Measurements from ENCODE around the gene OR1S2. TPM values are rescaled to one million over a fixed set of nuclear protein-coding genes. Genes with fewer than 3 reads are reported as not detected.
"Not testable (repeated sequence)": the region's sequence is repeated elsewhere in the genome, so short reads cannot be mapped to it uniquely, and the experiment has no call there.

Gene OR1S2
- not detected for total RNA-seq

- Mint-ChIP-seq H3K4me1 (ENCODE audit: low read depth) (no peaks in the 10 kb centered on the region), H3K9me3 (ENCODE audit: insufficient read depth) (no peaks in the 10 kb centered on the region), H3K4me3 (no peak within 1 kb of the TSS), H3K36me3 (ENCODE audit: low read depth) (no peaks in the 10 kb centered on the region), H3K27me3 (ENCODE audit: low read depth) (no peaks in the 10 kb centered on the region), H3K27ac (no peak within 1 kb of the TSS)
- POLR2A ChIA-PET, result no interaction called here
- no peak for ATAC-seq
- CTCF ChIA-PET, result no interaction called here
- no peak for DNase-seq
Measured at GRCh38 chr11:58204042-58204441, at the start of gene OR1S2. OR1S2 (minus strand) TSS chr11:58204142; CDS start chr11:58204142, 0 bp downstream.

GRCh38 chr11:58243954-58244353, 40.0 kb upstream of the OR1S2 start:
- H3K36me3 Mint-ChIP-seq (ENCODE audit: low read depth), result no peaks in the 10 kb centered on the region
- no peak for DNase-seq
- H3K9me3 Mint-ChIP-seq (ENCODE audit: insufficient read depth), result peaks cover 7% of the 10 kb centered on the region
- ChIA-PET POLR2A (no interaction called here), CTCF (no interaction called here)
- H3K4me1 Mint-ChIP-seq (ENCODE audit: low read depth), result no peaks in the 10 kb centered on the region
- peaks cover 5% of the 10 kb centered on the region for H3K27me3 Mint-ChIP-seq (ENCODE audit: low read depth)
- H3K4me3 Mint-ChIP-seq, result no peak overlapping the region
- no peak for ATAC-seq
- no peak overlapping the region for H3K27ac Mint-ChIP-seq

- Mint-ChIP-seq H3K4me3 (no peak overlapping the region), H3K27ac (no peak overlapping the region), H3K9me3 (ENCODE audit: insufficient read depth) (no peaks in the 10 kb centered on the region), H3K27me3 (ENCODE audit: low read depth) (no peaks in the 10 kb centered on the region), H3K36me3 (ENCODE audit: low read depth) (no peaks in the 10 kb centered on the region), H3K4me1 (ENCODE audit: low read depth) (no peaks in the 10 kb centered on the region)
- ATAC-seq, result no peak
- DNase-seq, result no peak
- ChIA-PET POLR2A (no interaction called here), CTCF (no interaction called here)
Measured at GRCh38 chr11:58227956-58228615, 24.1 kb upstream of the OR1S2 start.

- no peaks in the 10 kb centered on the region for H3K27me3 Mint-ChIP-seq (ENCODE audit: low read depth)
- DNase-seq (no peak), ATAC-seq (no peak)
- ChIA-PET CTCF (no interaction called here), POLR2A (no interaction called here)
- H3K4me3 Mint-ChIP-seq, result no peak overlapping the region
- no peaks in the 10 kb centered on the region for H3K36me3 Mint-ChIP-seq (ENCODE audit: low read depth)
- H3K27ac Mint-ChIP-seq, result no peak overlapping the region
- no peaks in the 10 kb centered on the region for H3K4me1 Mint-ChIP-seq (ENCODE audit: low read depth)
- H3K9me3 Mint-ChIP-seq (ENCODE audit: insufficient read depth), result no peaks in the 10 kb centered on the region
Measured at GRCh38 chr11:58222721-58223120, 18.8 kb upstream of the OR1S2 start.

GRCh38 chr11:58216476-58216875, 12.5 kb upstream of the OR1S2 start:
- ChIA-PET POLR2A (no interaction called here), CTCF (no interaction called here)
- Mint-ChIP-seq H3K27ac (no peak overlapping the region), H3K4me3 (no peak overlapping the region), H3K27me3 (ENCODE audit: low read depth) (peaks cover 2% of the 10 kb centered on the region), H3K9me3 (ENCODE audit: insufficient read depth) (no peaks in the 10 kb centered on the region), H3K4me1 (ENCODE audit: low read depth) (no peaks in the 10 kb centered on the region), H3K36me3 (ENCODE audit: low read depth) (no peaks in the 10 kb centered on the region)
- no peak for ATAC-seq
- DNase-seq, result no peak

GRCh38 chr11:58212420-58212819, 8.5 kb upstream of the OR1S2 start, which contains the start of gene OR1S1:
OR1S1 (plus strand) TSS chr11:58212720.
- POLR2A ChIA-PET; H3K36me3 Mint-ChIP-seq (ENCODE audit: low read depth): not testable (repeated sequence)

GRCh38 chr11:58199271-58199670, 4.7 kb downstream of the OR1S2 start:
- DNase-seq (no peak), ATAC-seq (no peak)
- Mint-ChIP-seq H3K27me3 (ENCODE audit: low read depth) (no peaks in the 10 kb centered on the region), H3K4me3 (no peak overlapping the region), H3K36me3 (ENCODE audit: low read depth) (no peaks in the 10 kb centered on the region), H3K4me1 (ENCODE audit: low read depth) (no peaks in the 10 kb centered on the region), H3K27ac (no peak overlapping the region), H3K9me3 (ENCODE audit: insufficient read depth) (no peaks in the 10 kb centered on the region)
- ChIA-PET CTCF (no interaction called here), POLR2A (no interaction called here)

More at GRCh38 chr11:58212420-58212819, 8.5 kb upstream of the OR1S2 start, which contains the start of gene OR1S1:
- H3K9me3 Mint-ChIP-seq (ENCODE audit: insufficient read depth); H3K4me3 Mint-ChIP-seq; ATAC-seq; CTCF ChIA-PET; H3K27me3 Mint-ChIP-seq (ENCODE audit: low read depth); H3K27ac Mint-ChIP-seq; DNase-seq; H3K4me1 Mint-ChIP-seq (ENCODE audit: low read depth): not testable (repeated sequence)

GRCh38 chr11:58195939-58196338, 8.0 kb downstream of the OR1S2 start:
- ATAC-seq (no peak), DNase-seq (no peak)
- H3K36me3 Mint-ChIP-seq (ENCODE audit: low read depth), result no peaks in the 10 kb centered on the region
- no peak overlapping the region for H3K4me3 Mint-ChIP-seq
- no peaks in the 10 kb centered on the region for H3K9me3 Mint-ChIP-seq (ENCODE audit: insufficient read depth)
- H3K27ac Mint-ChIP-seq, result no peak overlapping the region
- ChIA-PET POLR2A (no interaction called here), CTCF (no interaction called here)
- H3K27me3 Mint-ChIP-seq (ENCODE audit: low read depth), result no peaks in the 10 kb centered on the region
- no peaks in the 10 kb centered on the region for H3K4me1 Mint-ChIP-seq (ENCODE audit: low read depth)

- ChIA-PET CTCF (no interaction called here), POLR2A (no interaction called here)
- Mint-ChIP-seq H3K4me3 (no peak overlapping the region), H3K27me3 (ENCODE audit: low read depth) (no peaks in the 10 kb centered on the region), H3K36me3 (ENCODE audit: low read depth) (no peaks in the 10 kb centered on the region), H3K9me3 (ENCODE audit: insufficient read depth) (no peaks in the 10 kb centered on the region), H3K4me1 (ENCODE audit: low read depth) (no peaks in the 10 kb centered on the region), H3K27ac (no peak overlapping the region)
- DNase-seq, result no peak
- ATAC-seq, result no peak
Measured at GRCh38 chr11:58193391-58193790, 10.6 kb downstream of the OR1S2 start.

GRCh38 chr11:58192229-58192628, 11.7 kb downstream of the OR1S2 start:
- ChIA-PET CTCF (no interaction called here), POLR2A (no interaction called here)
- Mint-ChIP-seq H3K27me3 (ENCODE audit: low read depth) (no peaks in the 10 kb centered on the region), H3K4me3 (no peak overlapping the region), H3K27ac (no peak overlapping the region), H3K9me3 (ENCODE audit: insufficient read depth) (no peaks in the 10 kb centered on the region), H3K36me3 (ENCODE audit: low read depth) (no peaks in the 10 kb centered on the region), H3K4me1 (ENCODE audit: low read depth) (no peaks in the 10 kb centered on the region)
- ATAC-seq (no peak), DNase-seq (no peak)

GRCh38 chr11:58188770-58189169, 15.2 kb downstream of the OR1S2 start, which contains the start of gene OR9Q2:
OR9Q2 (plus strand) TSS chr11:58189070; CDS start chr11:58190491, 1,421 bp downstream.
- CTCF ChIA-PET, result no interaction called here
- Mint-ChIP-seq H3K9me3 (ENCODE audit: insufficient read depth) (no peaks in the 10 kb centered on the region), H3K4me1 (ENCODE audit: low read depth) (no peaks in the 10 kb centered on the region), H3K36me3 (ENCODE audit: low read depth) (no peaks in the 10 kb centered on the region), H3K27me3 (ENCODE audit: low read depth) (no peaks in the 10 kb centered on the region), H3K4me3 (no peak within 1 kb of the TSS), H3K27ac (no peak within 1 kb of the TSS)
- no peak for DNase-seq
- no peak for ATAC-seq
- POLR2A ChIA-PET, result no interaction called here

- POLR2A ChIA-PET, result no interaction called here
- Mint-ChIP-seq H3K27ac (no peak overlapping the region), H3K4me3 (no peak overlapping the region), H3K9me3 (ENCODE audit: insufficient read depth) (no peaks in the 10 kb centered on the region), H3K27me3 (ENCODE audit: low read depth) (no peaks in the 10 kb centered on the region), H3K4me1 (ENCODE audit: low read depth) (no peaks in the 10 kb centered on the region), H3K36me3 (ENCODE audit: low read depth) (no peaks in the 10 kb centered on the region)
- DNase-seq (no peak), ATAC-seq (no peak)
- CTCF ChIA-PET, result no interaction called here
Measured at GRCh38 chr11:58186938-58187337, 17.0 kb downstream of the OR1S2 start.

- Mint-ChIP-seq H3K27ac (no peak overlapping the region), H3K27me3 (ENCODE audit: low read depth) (no peaks in the 10 kb centered on the region), H3K36me3 (ENCODE audit: low read depth) (no peaks in the 10 kb centered on the region), H3K4me3 (no peak overlapping the region), H3K9me3 (ENCODE audit: insufficient read depth) (no peaks in the 10 kb centered on the region), H3K4me1 (ENCODE audit: low read depth) (no peaks in the 10 kb centered on the region)
- POLR2A ChIA-PET, result no interaction called here
- ATAC-seq (no peak), DNase-seq (no peak)
- CTCF ChIA-PET, result no interaction called here
Measured at GRCh38 chr11:58179648-58180047, 24.3 kb downstream of the OR1S2 start.

All from activated CD8-positive, alpha-beta T cell treated with anti-CD3 and anti-CD28 coated beads, Interleukin-2, amount 10 ng/mL, durations not matched to agents 7 days and 5 days (primary cell).